ENCODE results near the gene KREMEN2.

KREMEN2 gene

DNA sequence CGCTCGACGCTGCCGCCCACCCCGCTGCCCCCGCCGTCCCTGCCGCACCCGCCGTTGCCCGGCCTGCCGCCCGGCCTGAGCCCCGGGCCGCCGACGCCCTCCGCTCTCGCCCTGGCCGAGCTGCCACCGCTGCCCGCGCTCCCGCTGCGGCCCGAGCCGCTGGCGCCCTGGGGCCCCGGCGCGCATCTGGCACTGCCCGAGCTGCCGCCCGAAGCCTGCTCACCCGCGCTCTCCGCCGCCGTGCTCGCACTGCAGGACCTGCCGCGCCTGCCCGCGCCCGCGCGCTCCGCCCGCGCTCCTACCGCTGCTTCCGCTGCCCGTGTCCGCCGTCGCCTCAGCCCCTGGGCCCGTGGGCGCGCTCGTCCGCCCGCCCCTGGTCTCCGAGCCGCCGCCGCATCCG lies 40.2 kb downstream of the KREMEN2 start:
- no peak for DNase-seq

DNA sequence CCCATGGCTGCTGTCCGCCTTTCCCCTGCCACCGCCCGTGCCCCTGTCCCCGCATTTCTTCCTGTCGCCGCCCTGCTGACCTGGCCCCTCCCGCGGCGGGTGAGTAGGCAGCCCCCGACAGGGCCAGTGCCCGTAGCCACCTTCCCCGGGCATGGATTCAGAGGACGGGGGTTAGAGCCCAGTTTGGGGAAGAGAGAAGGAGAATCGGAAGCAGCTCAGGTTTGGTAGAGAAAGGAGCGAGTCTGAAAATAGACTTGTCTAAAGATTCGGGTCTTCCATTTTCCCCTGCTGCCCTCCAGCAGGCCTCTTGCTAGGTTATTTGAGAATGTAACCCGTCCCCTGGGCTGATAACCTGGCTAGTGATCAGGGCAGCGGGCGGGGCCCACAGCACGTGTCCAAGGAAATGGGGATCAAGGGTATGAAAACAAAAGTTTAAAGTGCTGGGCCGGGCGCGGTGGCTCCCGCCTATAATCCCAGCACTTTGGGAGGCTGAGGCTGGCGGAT lies 40.8 kb downstream of the KREMEN2 start:
- DNase-seq = no peak

DNA sequence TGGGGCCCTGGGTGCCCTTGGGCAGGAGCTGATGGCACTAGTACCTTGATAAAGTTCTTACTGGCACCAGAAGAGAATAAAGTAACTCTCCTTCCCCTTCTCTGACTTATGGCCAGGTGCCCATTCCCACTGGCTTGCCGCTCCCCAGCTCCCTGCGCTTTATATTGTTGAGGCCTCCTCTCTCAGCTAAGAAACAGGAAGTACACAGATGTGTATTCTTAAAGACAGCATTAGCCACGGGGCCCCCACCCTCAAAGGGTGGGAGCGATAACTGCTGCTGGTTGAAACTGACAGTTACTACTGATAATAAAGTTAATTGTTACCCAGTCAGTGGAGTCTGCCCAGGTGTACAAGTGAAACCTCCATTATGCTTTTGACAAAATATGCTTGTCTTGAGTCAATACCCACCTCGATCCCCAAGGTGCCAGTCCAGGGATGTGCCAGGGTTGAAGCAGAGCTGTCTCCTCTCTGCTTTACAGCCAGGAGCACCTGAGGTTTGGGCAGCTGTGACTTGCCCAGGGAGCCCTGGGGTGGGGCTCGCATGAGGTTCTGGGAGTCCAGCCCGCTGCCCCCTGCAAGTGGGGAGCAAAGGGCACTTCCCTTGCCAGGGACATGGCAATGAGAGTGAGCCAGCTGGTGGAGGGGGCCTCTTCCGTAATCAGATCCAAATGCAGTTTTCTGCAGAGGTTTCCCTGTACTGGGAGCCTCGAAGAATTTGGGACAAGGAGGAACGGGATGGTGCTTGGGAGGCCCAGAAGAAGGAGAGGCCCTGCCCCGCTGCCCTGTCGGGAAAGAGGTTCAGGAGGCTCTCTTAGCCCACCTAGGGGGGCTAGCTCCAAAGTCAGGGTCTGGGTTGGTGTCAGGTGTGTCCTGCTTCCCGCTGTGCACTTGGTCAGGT lies 43.2 kb downstream of the KREMEN2 start:
- no peak for DNase-seq

DNA sequence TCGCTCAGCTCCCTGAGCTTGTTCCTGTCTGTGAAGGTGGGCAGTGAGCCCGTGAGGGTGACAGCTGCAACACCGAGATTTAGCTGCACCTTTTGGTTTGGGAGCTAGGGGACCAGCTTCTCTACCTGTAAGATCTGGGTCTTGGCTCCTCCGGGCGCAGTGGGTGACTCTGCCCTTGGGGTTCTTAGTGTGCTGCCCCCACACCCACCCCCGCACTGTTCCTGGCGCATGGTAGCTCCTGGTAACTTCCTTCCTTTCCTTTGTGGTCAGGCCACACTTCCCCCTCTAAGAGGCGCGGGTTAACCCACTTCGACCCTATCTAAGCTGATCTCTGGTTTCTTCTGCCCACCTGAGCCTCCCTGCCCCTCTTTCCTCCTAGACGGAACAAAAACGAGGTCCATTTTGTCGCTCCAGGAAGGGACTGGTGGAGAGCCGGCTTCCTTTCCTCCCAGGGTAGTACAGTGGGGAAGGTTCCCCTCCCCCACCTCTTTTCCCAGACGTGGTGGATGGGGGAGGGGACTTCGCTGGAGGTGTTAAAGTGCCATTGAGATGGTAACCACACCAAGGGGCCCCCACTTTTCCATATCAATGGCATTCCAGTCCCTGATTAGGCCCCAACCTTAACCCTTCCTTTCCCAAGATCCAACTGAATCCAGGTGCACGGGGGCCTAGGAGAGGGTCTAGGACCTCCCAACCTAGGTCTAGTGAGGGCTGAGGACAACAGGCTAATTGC lies 44.0 kb downstream of the KREMEN2 start:
- no peak for DNase-seq

DNA sequence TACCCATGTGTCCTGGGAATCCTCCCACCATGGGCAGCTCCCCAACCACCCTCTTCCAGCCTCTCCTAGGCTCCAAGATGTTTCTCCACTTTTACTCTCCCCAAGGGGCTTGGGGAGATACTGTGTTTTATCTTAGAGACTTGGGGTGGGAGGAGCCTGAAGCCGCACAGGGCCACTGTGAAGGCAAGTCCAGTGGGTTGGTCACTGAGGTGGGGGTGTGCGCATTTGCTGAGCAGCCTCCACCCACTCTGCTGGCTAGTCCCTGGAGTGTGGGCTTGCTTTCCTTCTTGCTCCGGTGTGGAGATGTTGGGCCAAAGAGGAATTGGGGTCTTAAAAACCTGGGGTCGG lies 44.6 kb downstream of the KREMEN2 start:
- DNase-seq = no peak

DNA sequence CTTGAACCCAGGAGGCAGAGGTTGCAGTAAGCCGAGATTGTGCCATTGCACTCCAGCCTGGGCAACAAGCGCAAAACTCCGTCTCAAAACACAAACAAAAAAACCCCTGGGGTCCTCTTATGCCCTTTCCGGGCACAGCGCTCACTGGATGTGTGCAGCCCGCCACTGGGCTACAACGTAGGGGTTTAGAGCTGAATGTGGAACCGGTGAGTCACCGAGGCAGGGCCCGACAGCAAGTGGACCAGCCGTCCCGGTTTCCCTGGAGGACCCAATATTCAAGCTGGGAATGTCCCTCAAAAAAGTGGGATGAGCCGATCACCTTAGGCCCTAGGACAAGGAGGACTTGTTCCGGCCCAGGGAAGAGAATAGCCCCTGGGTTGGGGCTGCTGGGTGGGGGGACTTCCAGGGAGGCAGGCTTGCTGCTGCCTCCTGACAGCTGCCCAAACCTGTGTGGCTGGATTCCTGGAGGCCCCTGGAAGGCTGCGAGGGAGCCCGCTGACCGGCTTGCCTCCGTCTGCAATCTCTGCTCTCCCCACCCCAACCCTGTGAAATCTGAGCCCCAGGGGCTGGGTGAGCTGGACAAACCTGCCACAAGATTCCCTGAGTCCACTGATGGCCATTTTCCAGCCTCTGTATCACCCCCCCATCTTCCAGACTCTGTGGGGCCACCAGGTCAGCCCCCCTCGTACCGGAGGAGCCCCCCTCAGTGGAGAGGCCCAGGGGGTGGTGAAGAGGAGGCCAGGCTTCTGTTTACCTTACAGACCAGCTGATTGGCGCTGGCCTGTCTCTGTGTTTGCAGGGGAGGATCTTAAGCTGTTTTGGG lies 45.7 kb downstream of the KREMEN2 start:
- DNase-seq = peak; percentile 75

DNA sequence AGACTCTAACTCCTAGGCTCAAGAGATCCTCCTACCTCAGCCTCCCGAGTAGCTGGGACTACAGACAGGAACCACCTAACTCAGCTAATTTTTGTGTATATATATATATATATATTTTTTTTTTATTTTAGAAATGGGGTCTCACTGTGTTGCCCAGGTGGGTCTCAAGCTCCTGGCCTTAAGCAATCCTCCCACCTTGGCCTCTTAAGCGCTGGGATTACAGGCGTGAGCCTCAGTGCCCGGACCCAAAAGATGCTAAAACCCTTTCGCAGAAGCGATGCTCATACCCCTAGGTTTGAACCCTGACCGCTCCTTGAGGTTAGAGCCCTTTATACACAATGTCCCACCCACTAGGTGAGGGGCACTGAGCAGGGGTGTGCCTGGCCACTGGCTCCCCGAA lies 46.4 kb downstream of the KREMEN2 start:
- DNase-seq = no peak

DNA sequence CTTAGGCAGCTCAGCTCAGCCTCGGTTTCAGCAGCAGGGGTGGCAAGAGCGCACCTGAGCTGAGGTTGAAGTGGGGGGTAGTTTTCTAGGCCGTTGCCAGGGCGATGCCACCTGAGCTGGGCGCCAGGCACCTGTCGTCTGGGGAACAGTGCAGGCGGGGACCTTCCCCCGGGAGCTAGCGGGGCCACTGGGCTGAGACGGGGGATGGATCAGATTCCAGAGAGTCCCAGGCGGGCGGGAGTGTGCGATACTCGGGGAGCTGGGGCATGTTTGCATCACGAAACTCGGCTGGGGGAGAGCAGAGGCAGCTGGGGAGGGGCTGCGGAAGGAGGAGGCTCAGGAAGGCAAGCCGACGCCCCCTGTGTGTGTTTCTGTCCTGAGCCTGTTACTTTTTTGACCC lies 48.2 kb downstream of the KREMEN2 start:
- no peak for DNase-seq

DNA sequence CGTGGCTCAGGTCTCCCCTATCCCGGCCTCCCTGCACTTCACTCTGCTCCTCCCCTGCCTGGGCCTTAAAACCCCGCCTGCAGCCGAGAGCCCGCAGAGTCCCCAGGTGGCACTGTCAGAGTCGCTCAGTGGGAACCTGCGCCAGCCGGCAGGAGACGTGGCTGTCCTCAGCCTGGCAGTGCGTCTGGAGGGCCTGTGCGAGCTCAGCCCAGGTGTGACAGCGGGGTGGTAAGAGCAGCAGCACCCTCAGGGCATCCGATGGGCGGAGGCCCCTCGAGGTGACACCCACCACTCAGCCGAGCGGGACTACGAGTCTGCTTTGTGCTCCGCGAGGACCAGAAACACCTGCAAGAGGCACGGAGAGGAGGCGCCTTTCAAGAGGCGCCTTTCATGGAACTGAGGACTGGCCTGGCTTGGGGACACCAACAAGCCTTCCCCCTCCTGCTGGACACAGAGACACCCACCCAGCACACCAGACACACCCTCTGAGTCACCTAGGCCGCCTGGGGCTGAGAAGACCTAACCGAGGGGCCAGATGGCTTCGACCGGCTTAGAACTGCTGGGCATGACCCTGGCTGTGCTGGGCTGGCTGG lies 48.8 kb downstream of the KREMEN2 start, which contains the start of gene CLDN9:
Gene CLDN9 (plus strand): TSS at position 96 of the 593 bp plus-strand sequence. CDS start 440 bp downstream, at position 536.
- peak; percentile 53 for DNase-seq

DNA sequence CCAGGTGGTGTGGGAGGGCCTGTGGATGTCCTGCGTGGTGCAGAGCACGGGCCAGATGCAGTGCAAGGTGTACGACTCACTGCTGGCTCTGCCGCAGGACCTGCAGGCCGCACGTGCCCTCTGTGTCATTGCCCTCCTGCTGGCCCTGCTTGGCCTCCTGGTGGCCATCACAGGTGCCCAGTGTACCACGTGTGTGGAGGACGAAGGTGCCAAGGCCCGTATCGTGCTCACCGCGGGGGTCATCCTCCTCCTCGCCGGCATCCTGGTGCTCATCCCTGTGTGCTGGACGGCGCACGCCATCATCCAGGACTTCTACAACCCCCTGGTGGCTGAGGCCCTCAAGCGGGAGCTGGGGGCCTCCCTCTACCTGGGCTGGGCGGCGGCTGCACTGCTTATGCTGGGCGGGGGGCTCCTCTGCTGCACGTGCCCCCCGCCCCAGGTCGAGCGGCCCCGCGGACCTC lies 49.4 kb downstream of the KREMEN2 start:
- no peak for DNase-seq

DNA sequence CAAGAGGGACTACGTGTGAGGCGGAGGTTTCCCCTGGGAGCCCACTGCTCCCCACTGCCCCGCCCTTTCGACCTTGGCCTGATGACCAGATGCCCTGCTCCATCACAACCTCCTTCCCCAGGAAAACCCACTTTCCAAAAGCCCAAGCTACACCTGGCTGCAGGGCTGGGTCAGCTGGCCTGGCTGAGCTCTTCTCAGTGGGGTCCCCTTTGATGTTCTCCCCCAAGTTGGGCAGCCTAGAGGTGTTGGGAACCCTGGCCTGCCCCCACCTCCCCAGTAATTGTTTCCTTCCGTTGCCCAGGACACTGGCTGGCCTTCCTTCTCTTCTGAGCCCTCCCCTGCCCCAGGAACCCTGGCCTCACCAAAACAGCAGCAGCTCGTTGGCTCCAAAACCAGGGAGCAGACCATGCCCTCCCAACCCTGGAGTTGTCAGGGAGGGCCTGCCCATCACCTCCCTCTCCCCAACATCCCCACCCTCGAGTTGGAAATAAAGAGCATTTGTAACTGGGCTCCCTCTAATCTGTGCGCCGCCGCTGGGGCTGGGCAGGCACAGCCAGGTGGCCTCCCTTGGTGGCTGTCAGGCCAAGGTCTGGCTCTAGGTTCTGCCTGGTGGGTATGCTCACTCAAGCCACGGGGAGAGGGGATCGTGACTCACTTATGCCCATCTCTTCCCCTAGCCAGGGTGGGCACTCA lies 50.1 kb downstream of the KREMEN2 start:
- no peak for DNase-seq

DNA sequence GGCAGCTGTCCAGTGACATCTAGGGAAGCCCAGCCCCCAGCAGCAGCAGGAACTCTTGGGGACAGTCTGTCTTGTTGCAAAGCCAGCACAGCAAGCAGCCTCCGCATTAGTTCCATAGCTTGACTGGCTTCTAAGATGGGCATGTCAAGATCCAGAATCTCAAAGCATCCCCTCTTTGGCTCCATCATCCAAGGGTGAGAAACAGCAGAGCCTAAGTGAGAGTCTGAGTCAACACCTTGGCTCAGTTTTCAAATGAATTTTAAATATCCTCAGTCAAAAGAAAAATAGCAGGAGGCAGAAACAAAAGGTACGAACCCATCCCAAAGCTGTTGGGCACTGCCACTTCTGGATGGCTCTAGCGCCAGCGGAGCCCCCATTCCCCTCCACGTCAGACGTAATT lies 50.9 kb downstream of the KREMEN2 start:
- DNase-seq = no peak

DNA sequence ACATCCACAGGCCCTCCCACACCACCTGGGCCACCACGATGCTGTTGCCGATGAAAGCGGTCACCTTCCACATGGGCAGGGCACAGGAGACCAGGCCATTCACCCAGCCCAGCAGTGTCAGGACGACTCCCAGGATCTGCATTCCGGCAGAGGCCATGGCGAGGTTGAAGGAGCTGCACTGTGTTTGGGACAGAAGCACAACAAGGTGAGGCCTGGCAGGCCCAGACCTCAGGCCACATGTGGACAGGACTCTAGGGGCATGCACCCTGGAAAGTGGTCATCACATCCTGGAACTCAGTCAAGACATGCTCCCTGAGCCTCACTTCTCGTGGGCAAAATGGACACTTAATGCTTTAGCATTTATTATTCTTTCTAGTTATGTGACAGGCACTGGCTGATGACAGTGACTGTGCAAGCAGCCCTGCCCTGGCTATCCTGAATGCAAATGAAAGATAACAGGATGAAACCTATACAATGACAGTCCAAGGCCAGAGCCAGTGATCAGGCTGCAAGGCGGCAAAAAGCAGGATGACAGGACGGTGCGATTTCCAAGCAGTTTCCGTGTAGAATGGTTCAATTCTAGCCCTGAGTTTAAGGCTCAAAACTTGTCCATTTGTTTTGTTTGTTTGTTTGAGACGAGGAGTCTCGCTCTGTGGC lies 51.9 kb downstream of the KREMEN2 start:
- DNase-seq = no peak

DNA sequence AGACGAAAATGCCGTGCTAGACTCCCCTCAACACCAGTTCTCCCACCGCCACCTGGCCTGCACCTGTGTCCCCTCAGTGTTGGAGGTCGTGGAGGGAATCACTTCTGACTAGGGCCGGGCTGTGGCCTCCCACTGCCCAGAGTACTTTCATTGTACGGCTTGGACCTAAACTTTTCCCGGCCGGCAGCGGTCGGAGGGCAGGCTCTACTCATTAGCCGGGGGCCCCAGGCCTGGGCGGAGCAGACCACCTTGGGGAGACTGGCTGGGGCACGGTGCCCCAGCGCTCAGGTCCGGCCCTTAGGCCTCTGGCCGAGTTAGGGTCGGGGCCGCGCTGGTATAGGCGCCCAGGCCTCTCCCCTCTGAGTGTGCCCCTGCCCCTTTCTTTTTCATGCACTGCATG lies 53.3 kb downstream of the KREMEN2 start:
- no peak for DNase-seq

Data from right kidney (tissue), 1 donor.